NCI-H2171 treated with DMSO at 0.1 percent for 48 hours (cell line): ENCODE data around the gene ONECUT1.
A peak's percentile ranks its signal among the peaks of the same experiment; 100 is the strongest.

Experiments
- DNase-seq: peaks from one replicate; lab custom pipeline; 2025; lab: John Stamatoyannopoulos, UW

ONECUT1 gene

GRCh38 chr15:52796753-52797520 lies 6.8 kb upstream of the ONECUT1 start:
- no peak for DNase-seq

DNA sequence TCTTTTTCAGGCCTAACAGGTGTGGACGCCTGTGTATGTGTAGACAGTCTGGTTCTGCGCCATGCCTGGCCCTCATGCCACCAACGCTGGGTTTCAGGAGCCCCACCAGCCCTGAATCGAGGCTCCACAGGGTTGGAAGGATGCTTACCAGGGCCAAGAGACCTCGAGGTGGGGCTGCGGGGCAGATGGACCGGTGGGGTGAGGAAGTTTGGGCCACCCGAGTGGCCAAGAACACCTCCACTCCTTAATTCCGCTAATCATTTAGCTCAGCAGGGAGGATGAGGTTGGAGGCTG lies 6.0 kb upstream of the ONECUT1 start:
- no peak for DNase-seq

GRCh38 chr15:52795464-52796227 lies 5.5 kb upstream of the ONECUT1 start:
- no peak for DNase-seq

DNA sequence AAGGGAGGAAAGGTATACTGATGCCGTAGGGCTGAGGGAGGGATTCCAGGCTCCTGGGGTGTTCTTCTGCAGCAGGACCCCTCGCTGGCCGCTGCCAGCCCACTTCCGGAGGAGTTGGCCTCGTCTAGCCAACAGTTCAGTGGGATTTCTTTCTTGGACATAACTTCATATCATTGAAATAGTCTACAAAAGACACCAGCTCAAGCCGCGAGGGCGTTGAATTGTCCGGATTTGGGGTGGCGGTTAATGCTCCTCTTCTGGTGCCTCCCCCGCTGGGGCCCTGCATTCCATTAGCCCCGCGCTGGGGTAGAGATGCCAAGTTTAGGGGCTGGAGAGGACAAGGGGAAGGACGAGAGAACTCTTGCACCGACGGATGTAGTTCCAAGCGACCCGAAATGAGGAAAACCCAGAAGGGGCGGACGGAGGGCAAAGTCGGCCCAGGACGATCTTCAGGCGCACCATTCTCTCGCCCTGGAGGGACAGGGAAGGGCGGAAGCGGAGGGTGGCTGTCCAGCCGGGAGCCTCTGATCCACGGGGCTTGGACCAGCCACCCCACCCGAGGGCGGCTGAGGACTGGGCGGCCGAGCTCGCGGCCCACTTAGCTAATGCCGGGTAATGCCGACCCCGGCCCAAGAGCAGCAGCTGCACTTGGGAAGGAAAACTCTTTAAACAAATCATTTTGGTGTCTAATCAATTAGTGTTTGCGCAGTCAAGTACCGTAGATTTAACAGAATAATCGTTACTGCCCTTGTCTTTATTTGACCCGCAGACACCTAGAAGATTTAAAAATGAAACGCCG lies 4.7 kb upstream of the ONECUT1 start:
- no peak for DNase-seq

GRCh38 chr15:52791776-52792175 lies 1.6 kb upstream of the ONECUT1 start:
- DNase-seq = no peak

- DNase-seq = no peak
Measured at GRCh38 chr15:52790941-52791751, 1.0 kb upstream of the ONECUT1 start.

DNA sequence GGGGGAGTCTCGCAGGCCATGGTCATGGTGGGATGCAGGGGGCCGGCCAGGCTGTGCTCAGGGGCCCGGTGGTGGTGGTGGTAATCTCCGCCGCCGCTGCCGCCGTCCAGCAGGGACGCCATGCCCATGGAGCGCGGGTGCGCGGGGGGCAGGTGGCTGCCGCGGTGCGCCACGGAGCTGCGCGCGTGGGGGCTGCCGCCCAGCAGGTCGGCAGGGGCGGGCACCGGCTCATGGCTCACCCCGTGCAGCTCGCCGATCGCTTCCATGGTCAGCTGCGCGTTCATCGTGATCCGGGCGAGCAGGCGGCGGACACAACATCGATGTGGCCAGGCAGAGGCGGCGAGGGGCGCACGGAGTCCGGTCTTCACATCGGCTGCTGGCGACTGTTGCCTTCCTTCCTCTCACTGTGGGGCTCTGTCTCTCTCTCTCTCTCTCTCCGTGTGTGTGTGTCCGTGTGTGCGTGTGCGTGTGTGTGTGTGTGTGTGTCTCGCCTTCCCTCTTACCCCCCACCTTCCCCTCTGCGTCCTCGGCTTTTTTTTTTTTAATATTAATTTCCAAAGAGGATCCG lies 451 bp downstream of the ONECUT1 start:
- DNase-seq = peak; percentile 47

DNA sequence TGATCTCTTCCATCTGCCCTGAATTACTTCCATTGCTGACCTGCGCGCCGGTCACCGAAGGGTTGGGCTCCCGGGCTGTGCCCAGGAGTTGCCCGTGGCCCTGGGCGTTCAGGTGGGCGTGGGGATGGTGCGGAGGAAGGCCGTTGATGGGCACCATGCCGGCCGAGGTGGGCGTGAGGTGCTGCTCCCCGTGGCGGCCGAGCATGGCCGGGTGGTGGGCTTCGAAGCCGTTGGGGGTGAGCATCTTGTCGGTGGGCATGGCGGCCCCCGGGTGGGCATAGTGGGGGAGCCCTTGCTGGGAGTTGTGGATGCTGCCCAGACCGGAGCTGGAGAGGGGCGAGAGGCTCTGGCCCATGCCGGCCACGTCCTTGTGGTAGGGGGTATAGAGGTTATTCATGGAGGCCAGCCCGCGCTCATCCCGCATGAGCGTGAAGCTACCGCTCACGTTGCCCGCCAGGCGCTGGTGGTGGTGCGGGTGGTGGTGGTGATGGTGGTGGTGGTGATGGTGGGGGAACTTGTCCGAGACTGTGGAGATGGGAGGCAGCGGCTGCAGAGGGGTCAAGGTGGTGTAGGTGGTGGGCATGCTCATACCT lies 1.0 kb downstream of the ONECUT1 start:
- no peak for DNase-seq

GRCh38 chr15:52788099-52788986 lies 1.8 kb downstream of the ONECUT1 start:
- DNase-seq = no peak

- DNase-seq = no peak
Measured at GRCh38 chr15:52787549-52788098, 2.5 kb downstream of the ONECUT1 start.

- DNase-seq = no peak
Measured at GRCh38 chr15:52787123-52787503, 3.0 kb downstream of the ONECUT1 start.

- no peak for DNase-seq
Measured at GRCh38 chr15:52786436-52787122, 3.6 kb downstream of the ONECUT1 start.

DNA sequence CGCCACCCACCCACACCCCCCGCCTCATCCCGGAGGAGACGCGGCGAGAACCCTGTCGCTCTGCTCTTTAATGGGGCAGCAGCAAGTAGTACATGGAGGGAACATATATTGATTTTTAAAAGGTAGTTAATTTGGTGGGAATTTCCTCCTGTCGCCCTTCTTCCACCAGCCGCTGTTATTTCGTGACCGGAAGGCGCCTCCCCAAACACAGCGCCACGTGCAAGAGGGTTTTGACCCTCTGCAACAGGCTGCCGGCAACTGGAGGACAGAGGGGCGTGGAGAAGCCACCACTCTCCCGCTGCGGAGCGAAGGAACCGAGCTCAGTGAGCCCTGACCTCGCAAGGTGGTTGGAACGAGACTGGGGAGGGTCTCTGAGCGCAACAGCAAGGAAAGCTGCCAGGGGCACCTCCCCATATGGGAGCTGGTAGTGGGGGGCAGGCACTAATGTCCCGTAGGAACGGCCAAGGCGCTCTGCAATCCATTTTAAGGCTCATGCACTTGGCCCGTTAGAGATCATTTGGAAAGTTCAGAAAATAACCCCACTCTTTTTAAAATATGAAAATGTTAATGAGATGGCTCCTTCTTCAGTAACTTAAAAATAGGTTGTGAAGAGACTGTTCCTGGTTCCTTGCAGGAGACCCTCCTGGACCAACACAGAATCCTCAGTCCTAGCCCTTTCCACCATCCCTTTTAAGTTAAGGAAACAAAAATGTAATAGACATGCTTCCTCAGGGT lies 4.3 kb downstream of the ONECUT1 start:
- DNase-seq = no peak

DNA sequence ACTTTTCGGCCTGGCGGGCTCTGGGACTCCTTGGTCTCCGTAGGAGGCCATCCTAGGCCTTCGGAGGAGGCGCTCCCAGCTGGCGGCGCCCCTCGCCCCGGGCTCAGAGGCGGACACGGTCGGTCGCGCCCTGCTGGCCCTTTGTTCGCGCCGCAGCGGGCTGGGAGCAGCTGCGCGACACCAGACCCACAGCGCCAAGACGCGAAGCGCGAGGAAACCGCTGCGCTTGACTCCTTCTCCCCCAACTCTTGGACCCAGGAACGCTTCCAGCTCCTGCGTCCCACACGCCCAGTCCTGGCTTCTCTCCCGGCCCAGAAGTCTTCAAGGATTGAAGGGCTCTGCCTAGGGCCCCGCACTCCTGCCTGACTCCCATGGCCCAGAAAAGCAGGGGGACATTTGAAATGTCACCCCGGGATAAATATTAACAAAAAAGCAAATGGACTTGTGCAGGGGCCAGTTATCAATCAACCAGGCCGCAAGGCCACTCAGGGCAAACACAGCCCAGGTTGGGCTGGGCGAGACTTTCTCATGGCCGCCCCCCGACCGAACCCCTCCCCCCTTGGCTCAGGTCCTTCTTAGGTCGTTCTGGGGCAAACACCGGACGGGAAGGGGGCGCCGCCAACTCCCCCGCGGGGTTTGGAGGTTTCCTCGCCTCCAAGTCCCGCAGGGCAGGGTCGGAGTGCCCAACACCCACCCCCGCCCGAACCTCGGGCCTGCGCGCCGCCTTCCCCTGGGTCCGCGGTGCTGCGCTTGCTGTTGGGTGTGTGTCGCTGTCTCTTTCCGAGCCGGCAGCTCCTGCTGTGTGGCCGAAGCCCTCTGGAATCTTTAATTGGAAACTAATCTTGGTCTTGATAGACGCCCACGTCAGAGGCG lies 5.1 kb downstream of the ONECUT1 start:
- DNase-seq = no peak

DNA sequence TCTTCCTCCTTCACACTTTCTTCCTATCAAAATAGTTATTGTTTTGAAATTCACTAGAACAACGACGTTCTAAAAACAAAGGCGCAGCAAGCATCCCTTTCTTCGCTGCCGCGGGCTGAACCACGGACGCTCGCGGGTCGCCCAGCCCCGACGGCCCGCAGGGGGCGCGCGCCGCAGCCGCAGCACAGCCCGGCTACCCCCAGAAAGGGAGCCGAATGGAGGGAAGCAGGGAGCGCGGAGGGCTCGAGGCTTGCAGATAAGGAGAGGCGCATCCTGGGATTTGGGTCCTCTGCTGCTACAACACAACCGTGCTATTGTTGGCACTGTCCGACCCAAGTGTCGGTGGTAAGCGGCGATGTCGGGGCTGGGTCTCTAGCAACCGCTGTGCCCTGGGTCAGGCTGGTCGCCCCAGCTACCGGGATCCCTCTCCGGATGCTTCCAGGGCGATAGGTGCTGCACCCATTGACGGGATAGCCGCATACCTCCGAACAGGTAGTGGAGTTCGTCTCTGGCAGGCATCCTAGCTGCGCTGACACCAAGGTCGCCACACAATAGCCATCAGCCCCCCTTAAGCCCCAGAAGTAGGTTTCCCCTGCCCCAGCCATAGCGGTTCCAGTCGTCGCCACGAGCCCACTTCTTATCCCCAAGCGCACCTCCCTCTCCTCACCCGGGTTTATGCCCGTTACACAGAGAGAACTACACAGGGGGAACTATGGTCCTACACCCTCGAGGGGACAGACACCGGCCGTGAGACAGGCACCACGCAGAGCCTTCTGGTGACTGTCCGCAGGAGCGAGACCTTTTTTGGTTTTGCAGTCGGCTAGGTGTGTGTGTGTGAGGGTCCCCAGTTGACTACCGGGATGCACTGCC lies 6.0 kb downstream of the ONECUT1 start:
- no peak for DNase-seq

- no peak for DNase-seq
Measured at GRCh38 chr15:52783191-52783829, 6.8 kb downstream of the ONECUT1 start.
